Activated CD4-positive, alpha-beta T cell treated with anti-CD3 and anti-CD28 coated beads, Interleukin-2, amount 10 ng/mL, durations not matched to agents 7 days and 5 days (primary cell): ENCODE results near the gene SLC10A6. TPM values are rescaled to one million over a fixed set of nuclear protein-coding genes. Genes with fewer than 3 reads are reported as not detected.

ENCODE experiments used
- CTCF ChIA-PET: fragments of 350-600 bp; sonication (Branson Sonifier 250); formaldehyde crosslinking; loops from one replicate; lab custom pipeline; 2021; ENCODE audit warnings: antibody characterized with exemption; lab: Charles Lee
- POLR2A ChIA-PET: fragments of 350-600 bp; sonication (Branson Sonifier 250); formaldehyde crosslinking; loops from one replicate; lab custom pipeline; 2021; ENCODE audit warnings: antibody characterized with exemption; lab: Charles Lee
- DNase-seq: peaks from one replicate; pipeline ENCODE4 v3.0.0-alpha.2; 2020
- H3K27ac Mint-ChIP-seq: one replicate; pipeline ENCODE4 v1.8.0; 2021; ENCODE audit warnings: mild to moderate bottlenecking, moderate library complexity, mixed read lengths
- H3K27me3 Mint-ChIP-seq: one replicate; pipeline ENCODE4 v1.8.0; 2021; ENCODE audit warnings: mixed read lengths
- H3K36me3 Mint-ChIP-seq: one replicate; pipeline ENCODE4 v1.8.0; 2021; ENCODE audit warnings: low read depth, mixed read lengths
- H3K4me1 Mint-ChIP-seq: one replicate; pipeline ENCODE4 v1.8.0; 2021; ENCODE audit warnings: mixed read lengths
- H3K4me3 Mint-ChIP-seq: one replicate; pipeline ENCODE4 v1.8.0; 2021; ENCODE audit warnings: mild to moderate bottlenecking, moderate library complexity, mixed read lengths
- H3K9me3 Mint-ChIP-seq: one replicate; pipeline ENCODE4 v1.8.0; 2021; ENCODE audit warnings: mixed read lengths
- total RNA-seq, 2 experiments: library from RNA; stranded (reverse); gene quantifications; one replicate each; pipeline ENCODE4 v1.2.3, GENCODE V29; 2021

Gene SLC10A6
- total RNA-seq, 2 experiments from 2014 or later, result not detected

- H3K27me3 Mint-ChIP-seq, result no peaks in the 10 kb centered on the region
- H3K9me3 Mint-ChIP-seq, result no peaks in the 10 kb centered on the region
- CTCF ChIA-PET, result no interaction called here
- no peaks in the 10 kb centered on the region for H3K4me1 Mint-ChIP-seq
- H3K27ac Mint-ChIP-seq, result no peak overlapping the region
- POLR2A ChIA-PET, result no interaction called here
- H3K4me3 Mint-ChIP-seq, result no peak overlapping the region
- no peak for DNase-seq
- H3K36me3 Mint-ChIP-seq, result no peaks in the 10 kb centered on the region
Observed at GRCh38 chr4:86840858-86841257, 8.3 kb downstream of the SLC10A6 start.

- POLR2A ChIA-PET, result no interaction called here
- no peak overlapping the region for H3K27ac Mint-ChIP-seq
- no peaks in the 10 kb centered on the region for H3K27me3 Mint-ChIP-seq
- no peaks in the 10 kb centered on the region for H3K4me1 Mint-ChIP-seq
- H3K9me3 Mint-ChIP-seq, result no peaks in the 10 kb centered on the region
- DNase-seq, result no peak
- H3K4me3 Mint-ChIP-seq, result no peak overlapping the region
- CTCF ChIA-PET, result no interaction called here
- H3K36me3 Mint-ChIP-seq, result no peaks in the 10 kb centered on the region
Observed at GRCh38 chr4:86837691-86838503, 11.3 kb downstream of the SLC10A6 start.

- Mint-ChIP-seq H3K4me1 (no peaks in the 10 kb centered on the region), H3K27ac (no peak overlapping the region), H3K4me3 (no peak overlapping the region), H3K36me3 (no peaks in the 10 kb centered on the region), H3K9me3 (no peaks in the 10 kb centered on the region), H3K27me3 (no peaks in the 10 kb centered on the region)
- ChIA-PET POLR2A (no interaction called here), CTCF (no interaction called here)
- no peak for DNase-seq
Observed at GRCh38 chr4:86835677-86836076, 13.5 kb downstream of the SLC10A6 start.

- ChIA-PET POLR2A (no interaction called here), CTCF (no interaction called here)
- DNase-seq, result no peak
- Mint-ChIP-seq H3K27ac (no peak overlapping the region), H3K36me3 (no peaks in the 10 kb centered on the region), H3K4me1 (no peaks in the 10 kb centered on the region), H3K9me3 (no peaks in the 10 kb centered on the region), H3K4me3 (no peak overlapping the region), H3K27me3 (no peaks in the 10 kb centered on the region)
Observed at GRCh38 chr4:86834901-86835300, 14.3 kb downstream of the SLC10A6 start.

GRCh38 chr4:86833615-86834014 is 15.6 kb downstream of the SLC10A6 start:
- H3K4me1 Mint-ChIP-seq, result no peaks in the 10 kb centered on the region
- CTCF ChIA-PET, result no interaction called here
- H3K4me3 Mint-ChIP-seq, result no peak overlapping the region
- H3K36me3 Mint-ChIP-seq, result no peaks in the 10 kb centered on the region
- POLR2A ChIA-PET, result no interaction called here
- DNase-seq, result no peak
- H3K27ac Mint-ChIP-seq, result no peak overlapping the region
- H3K9me3 Mint-ChIP-seq, result no peaks in the 10 kb centered on the region
- H3K27me3 Mint-ChIP-seq, result no peaks in the 10 kb centered on the region

- Mint-ChIP-seq H3K4me1 (no peaks in the 10 kb centered on the region), H3K27me3 (no peaks in the 10 kb centered on the region), H3K9me3 (no peaks in the 10 kb centered on the region), H3K4me3 (no peak overlapping the region), H3K36me3 (no peaks in the 10 kb centered on the region), H3K27ac (no peak overlapping the region)
- ChIA-PET POLR2A (no interaction called here), CTCF (no interaction called here)
- DNase-seq, result no peak
Observed at GRCh38 chr4:86831262-86832130, 17.7 kb downstream of the SLC10A6 start.

- Mint-ChIP-seq H3K27me3 (no peaks in the 10 kb centered on the region), H3K36me3 (no peaks in the 10 kb centered on the region), H3K27ac (no peak overlapping the region), H3K4me1 (no peaks in the 10 kb centered on the region), H3K9me3 (no peaks in the 10 kb centered on the region), H3K4me3 (no peak overlapping the region)
- ChIA-PET CTCF (no interaction called here), POLR2A (no interaction called here)
- DNase-seq, result no peak
Observed at GRCh38 chr4:86825511-86825910, 23.7 kb downstream of the SLC10A6 start.

GRCh38 chr4:86822136-86822535 is 27.0 kb downstream of the SLC10A6 start:
- DNase-seq, result no peak
- Mint-ChIP-seq H3K4me3 (no peak overlapping the region), H3K4me1 (no peaks in the 10 kb centered on the region), H3K36me3 (no peaks in the 10 kb centered on the region), H3K9me3 (no peaks in the 10 kb centered on the region), H3K27me3 (no peaks in the 10 kb centered on the region), H3K27ac (no peak overlapping the region)
- ChIA-PET CTCF (no interaction called here), POLR2A (no interaction called here)

GRCh38 chr4:86821151-86821550 is 28.0 kb downstream of the SLC10A6 start:
- H3K4me1 Mint-ChIP-seq, result no peaks in the 10 kb centered on the region
- H3K4me3 Mint-ChIP-seq, result no peak overlapping the region
- ChIA-PET POLR2A (no interaction called here), CTCF (no interaction called here)
- H3K27ac Mint-ChIP-seq, result no peak overlapping the region
- no peaks in the 10 kb centered on the region for H3K9me3 Mint-ChIP-seq
- no peak for DNase-seq
- no peaks in the 10 kb centered on the region for H3K36me3 Mint-ChIP-seq
- H3K27me3 Mint-ChIP-seq, result no peaks in the 10 kb centered on the region

GRCh38 chr4:86819561-86819960 is 29.6 kb downstream of the SLC10A6 start:
- Mint-ChIP-seq H3K27me3 (no peaks in the 10 kb centered on the region), H3K4me1 (no peaks in the 10 kb centered on the region), H3K4me3 (no peak overlapping the region), H3K27ac (no peak overlapping the region), H3K36me3 (no peaks in the 10 kb centered on the region), H3K9me3 (peaks cover 3% of the 10 kb centered on the region)
- ChIA-PET CTCF (no interaction called here), POLR2A (no interaction called here)
- no peak for DNase-seq

- ChIA-PET POLR2A (no interaction called here), CTCF (no interaction called here)
- Mint-ChIP-seq H3K27me3 (no peaks in the 10 kb centered on the region), H3K9me3 (peaks cover 3% of the 10 kb centered on the region), H3K4me3 (no peak overlapping the region), H3K36me3 (no peaks in the 10 kb centered on the region), H3K4me1 (no peaks in the 10 kb centered on the region), H3K27ac (no peak overlapping the region)
- no peak for DNase-seq
Observed at GRCh38 chr4:86818841-86819240, 30.3 kb downstream of the SLC10A6 start.

GRCh38 chr4:86818211-86818610 is 31.0 kb downstream of the SLC10A6 start:
- CTCF ChIA-PET, result no interaction called here
- no peaks in the 10 kb centered on the region for H3K27me3 Mint-ChIP-seq

GRCh38 chr4:86816501-86817273 is 32.5 kb downstream of the SLC10A6 start:
- Mint-ChIP-seq H3K36me3 (no peaks in the 10 kb centered on the region), H3K9me3 (peaks cover 3% of the 10 kb centered on the region), H3K4me3 (no peak overlapping the region), H3K27ac (no peak overlapping the region), H3K27me3 (no peaks in the 10 kb centered on the region), H3K4me1 (no peaks in the 10 kb centered on the region)
- ChIA-PET POLR2A (no interaction called here), CTCF (no interaction called here)
- DNase-seq, result no peak

More at GRCh38 chr4:86818211-86818610, 31.0 kb downstream of the SLC10A6 start:
- H3K9me3 Mint-ChIP-seq, result peaks cover 3% of the 10 kb centered on the region
- no peaks in the 10 kb centered on the region for H3K36me3 Mint-ChIP-seq
- H3K4me1 Mint-ChIP-seq, result no peaks in the 10 kb centered on the region
- no peak overlapping the region for H3K27ac Mint-ChIP-seq
- POLR2A ChIA-PET, result no interaction called here
- DNase-seq, result no peak
- no peak overlapping the region for H3K4me3 Mint-ChIP-seq
